GM21529 (cell line): Measurements from ENCODE around the gene FBXO24.

ENCODE experiments used
- ATAC-seq: cut with Tn5 transposase; IDR thresholded peaks from one replicate; pipeline ENCODE4 v1.9.1; 2021; ENCODE audit not compliant: unreplicated experiment

Gene FBXO24

GRCh38 chr7:100573691-100574361 is 12.3 kb upstream of the FBXO24 start, which contains the start of gene SAP25:
Gene SAP25, minus strand, starts transcription at chr7:100573900. Its CDS starts 158 bp downstream, at chr7:100573742.
- no peak for ATAC-seq

- no peak for ATAC-seq
Measured at GRCh38 chr7:100574362-100575205, 11.5 kb upstream of the FBXO24 start.

GRCh38 chr7:100575206-100575631 is 10.9 kb upstream of the FBXO24 start:
- no peak for ATAC-seq

- no peak for ATAC-seq
Measured at GRCh38 chr7:100575746-100576383, 10.3 kb upstream of the FBXO24 start.

GRCh38 chr7:100576384-100576993 is 9.6 kb upstream of the FBXO24 start:
- no peak for ATAC-seq

GRCh38 chr7:100577103-100577502 is 9.0 kb upstream of the FBXO24 start:
- no peak for ATAC-seq

- ATAC-seq: no peak
Measured at GRCh38 chr7:100577507-100577906, 8.6 kb upstream of the FBXO24 start.

- ATAC-seq: no peak
Measured at GRCh38 chr7:100578246-100579183, 7.6 kb upstream of the FBXO24 start.

- ATAC-seq: no peak
Measured at GRCh38 chr7:100580466-100581283, 5.5 kb upstream of the FBXO24 start.

GRCh38 chr7:100582041-100582579 is 4.0 kb upstream of the FBXO24 start:
- ATAC-seq: no peak

- no peak for ATAC-seq
Measured at GRCh38 chr7:100582650-100583049, 3.5 kb upstream of the FBXO24 start.

GRCh38 chr7:100583132-100584053 is 2.7 kb upstream of the FBXO24 start:
- ATAC-seq: no peak

GRCh38 chr7:100584054-100584682 is 2.0 kb upstream of the FBXO24 start:
- ATAC-seq: no peak

- ATAC-seq: no peak
Measured at GRCh38 chr7:100584683-100585510, 1.2 kb upstream of the FBXO24 start.

- peak; percentile 27 for ATAC-seq
Measured at GRCh38 chr7:100585511-100586265, 440 bp upstream of the FBXO24 start, which contains the start of gene LRCH4. Gene LRCH4, minus strand, starts transcription at chr7:100586129. Its CDS starts 29 bp downstream, at chr7:100586100.

GRCh38 chr7:100588438-100588837 is 2.3 kb downstream of the FBXO24 start:
- ATAC-seq: no peak
